GM18511 (cell line): ENCODE measurements around the gene AVP.
"Not testable (repeated sequence)": the region's sequence is repeated elsewhere in the genome, so short reads cannot be mapped to it uniquely, and the experiment has no call there.

Experiments used
- ATAC-seq: cut with Tn5 transposase; IDR thresholded peaks from one replicate; pipeline ENCODE4 v1.9.1; 2021; ENCODE audit warnings: mild to moderate bottlenecking, moderate library complexity; ENCODE audit not compliant: unreplicated experiment

The AVP gene

DNA sequence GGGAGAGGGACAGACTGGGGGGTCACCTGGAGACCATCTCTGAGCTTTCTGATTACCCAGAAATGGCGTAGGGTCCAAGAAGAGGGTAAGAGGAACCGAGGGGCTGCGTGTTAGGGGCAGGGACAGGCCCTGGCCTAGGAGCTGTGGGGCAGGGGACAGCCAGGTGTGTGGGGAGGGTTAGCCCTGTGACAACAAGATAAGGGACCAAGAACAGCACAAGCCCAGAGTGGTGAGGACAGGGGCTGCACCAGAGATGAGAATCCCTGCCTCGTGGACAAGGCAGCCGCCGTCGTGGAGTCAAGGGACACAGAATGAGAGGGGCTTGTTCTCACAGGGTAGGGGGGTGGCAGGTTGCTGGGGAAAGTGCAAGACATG lies 449 bp upstream of the AVP start:
- ATAC-seq = no peak

DNA sequence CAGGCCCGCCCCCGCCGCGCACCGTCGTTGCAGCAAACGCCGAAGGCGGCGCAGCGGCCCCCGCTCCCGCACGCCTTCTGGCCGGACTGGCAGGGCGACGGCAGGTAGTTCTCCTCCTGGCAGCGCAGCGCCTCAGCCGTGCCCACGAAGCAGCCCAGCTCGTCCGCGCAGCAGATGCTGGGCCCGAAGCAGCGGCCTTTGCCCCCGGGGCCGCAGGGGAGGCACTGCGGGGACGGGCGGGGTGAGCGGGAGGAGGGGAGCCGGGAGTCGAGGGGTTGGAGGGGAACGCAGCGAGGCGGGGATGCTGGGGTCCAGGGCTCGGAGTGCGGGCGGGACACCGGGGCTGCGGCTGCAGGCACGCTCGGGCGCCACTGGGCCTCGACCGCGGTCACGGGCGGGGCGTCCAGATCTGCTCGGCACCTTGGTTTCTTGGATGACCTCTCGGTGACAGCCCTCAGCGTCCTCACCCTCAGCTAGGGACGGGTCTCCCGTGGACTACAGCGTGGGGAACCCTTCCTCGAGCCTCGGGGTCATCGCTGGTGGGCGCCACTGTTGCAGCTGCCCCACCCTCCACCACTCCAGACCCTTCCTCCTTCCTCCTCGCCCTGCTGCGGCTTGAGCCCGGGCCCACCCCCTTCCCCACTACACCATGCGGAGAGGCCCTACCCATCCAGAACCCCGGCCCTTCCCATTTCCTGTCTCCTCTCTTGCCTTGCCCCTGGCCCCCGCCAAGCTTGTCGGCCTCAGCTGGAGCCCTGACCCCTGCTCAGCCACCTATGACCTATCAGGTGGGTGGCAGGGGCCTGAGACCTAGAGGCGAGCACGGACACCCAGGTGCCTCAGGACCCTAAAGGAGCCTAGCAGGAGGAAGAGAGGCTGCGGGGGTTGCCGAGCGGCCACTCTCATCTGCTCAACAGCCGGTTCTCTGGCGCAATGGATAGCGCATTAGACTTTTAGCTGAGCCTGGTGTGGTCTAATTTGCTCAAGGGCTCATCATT lies 1.3 kb downstream of the AVP start:
- no peak for ATAC-seq

DNA sequence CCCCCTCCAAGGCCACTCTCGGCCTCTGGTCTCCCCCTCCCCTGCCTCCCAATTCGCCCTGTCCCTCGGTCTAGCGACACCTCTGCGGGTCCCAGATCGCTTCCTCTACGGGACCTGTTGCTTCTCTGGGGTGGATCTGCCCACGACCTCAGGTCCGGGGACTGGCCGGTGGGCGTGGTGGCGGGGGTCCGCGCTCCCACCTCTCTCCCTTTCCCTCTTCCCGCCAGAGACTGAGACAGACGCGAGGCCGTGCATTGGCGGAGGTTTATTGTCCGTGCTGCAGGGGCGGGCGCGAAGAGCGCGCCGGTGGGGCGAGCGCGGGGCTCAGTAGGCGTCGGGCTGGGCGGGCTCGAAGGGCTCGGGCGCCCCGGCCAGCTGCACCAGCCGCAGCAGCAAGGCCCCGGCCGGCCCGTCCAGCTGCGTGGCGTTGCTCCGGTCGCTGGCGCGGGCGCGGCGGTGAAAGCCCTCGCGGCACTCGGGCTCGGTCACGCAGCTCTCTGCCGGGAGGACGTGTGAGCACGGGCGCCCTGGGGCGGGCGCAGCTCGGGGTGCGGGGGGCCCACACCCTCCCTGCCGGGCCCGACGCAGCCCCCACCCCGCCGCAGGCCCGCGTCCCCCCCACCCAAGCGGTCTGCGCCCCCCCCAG lies 2.1 kb downstream of the AVP start:
- no peak for ATAC-seq

- ATAC-seq = no peak
Measured at GRCh38 chr20:3081641-3082040, 2.9 kb downstream of the AVP start.

- ATAC-seq = no peak
Measured at GRCh38 chr20:3080939-3081388, 3.6 kb downstream of the AVP start.

DNA sequence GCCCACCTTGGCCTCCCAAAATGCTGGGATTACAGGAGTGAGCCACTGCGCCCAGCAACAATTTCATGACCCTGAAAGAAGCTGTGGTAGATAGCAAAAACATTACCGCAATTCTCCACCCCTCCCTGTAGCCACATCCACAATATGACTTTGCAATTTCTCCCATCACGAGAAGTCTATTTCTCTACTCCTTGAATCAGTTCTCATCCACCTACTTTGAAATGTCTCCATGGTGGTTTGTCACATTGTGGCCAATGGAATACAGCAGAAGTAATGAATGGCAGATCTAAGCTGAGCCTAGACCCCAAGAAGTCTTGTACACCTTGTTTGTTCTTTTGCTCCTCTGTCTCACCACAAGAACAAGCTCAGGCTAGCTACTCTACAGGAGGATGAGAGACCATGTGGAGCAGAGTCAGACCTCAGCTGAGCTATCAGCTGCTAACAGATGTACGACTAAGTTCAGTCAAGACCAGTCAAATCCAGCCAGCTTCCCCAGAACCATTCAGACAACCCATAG lies 6.8 kb downstream of the AVP start:
- ATAC-seq = no peak

GRCh38 chr20:3075315-3075714 lies 9.2 kb downstream of the AVP start:
- ATAC-seq = not testable (repeated sequence)

GRCh38 chr20:3074812-3075211 lies 9.7 kb downstream of the AVP start:
- ATAC-seq = no peak

DNA sequence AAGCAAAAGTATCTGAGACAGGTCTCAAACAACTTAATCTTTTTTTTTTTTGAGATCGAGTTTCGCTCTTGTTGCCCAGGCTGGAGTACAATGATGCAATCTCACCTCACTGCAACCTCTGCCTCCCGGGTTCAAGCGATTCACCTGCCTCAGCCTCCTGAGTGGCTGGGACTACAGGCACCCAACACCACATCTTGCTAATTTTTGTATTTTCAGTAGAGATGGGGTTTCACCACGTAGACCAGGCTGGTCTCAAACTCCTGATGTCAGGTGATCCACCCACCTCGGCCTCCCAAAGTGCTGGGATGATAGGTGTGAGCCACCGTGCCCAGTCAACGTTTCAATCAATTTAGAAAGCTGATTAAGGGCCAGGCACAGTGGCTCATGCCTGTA lies 11.3 kb downstream of the AVP start:
- not testable (repeated sequence) for ATAC-seq

GRCh38 chr20:3072530-3073250 lies 11.8 kb downstream of the AVP start:
- no peak for ATAC-seq

GRCh38 chr20:3071610-3072529 lies 12.7 kb downstream of the AVP start, which contains the start of gene OXT:
OXT (plus strand) TSS chr20:3071620; CDS start chr20:3071656, 36 bp downstream.
- no peak for ATAC-seq

GRCh38 chr20:3071266-3071609 lies 13.3 kb downstream of the AVP start:
- ATAC-seq = no peak

DNA sequence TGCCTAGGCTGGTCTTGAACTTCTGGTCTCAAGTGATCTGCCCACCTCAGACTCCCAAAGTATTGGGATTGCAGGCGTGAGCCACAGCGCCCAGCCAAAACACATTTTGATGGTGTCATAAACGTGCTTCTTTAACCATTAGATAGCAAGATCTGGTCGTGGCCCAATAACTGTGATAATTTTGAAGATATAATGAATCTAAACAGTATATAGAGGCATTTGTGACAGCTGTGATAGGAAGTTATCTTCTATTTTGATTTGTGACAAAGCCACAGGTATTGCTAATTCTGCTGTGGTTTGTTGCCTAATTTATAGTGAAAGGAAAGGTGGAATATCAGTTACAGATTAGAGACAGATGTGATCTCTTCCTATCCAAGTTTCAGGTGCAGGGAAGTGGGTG lies 13.8 kb downstream of the AVP start:
- ATAC-seq = no peak

- no peak for ATAC-seq
Measured at GRCh38 chr20:3068986-3069900, 15.3 kb downstream of the AVP start.

- no peak for ATAC-seq
Measured at GRCh38 chr20:3068075-3068474, 16.4 kb downstream of the AVP start.

- ATAC-seq = no peak
Measured at GRCh38 chr20:3067139-3068014, 17.1 kb downstream of the AVP start.

- not testable (repeated sequence) for ATAC-seq
Measured at GRCh38 chr20:3064119-3064518, 20.4 kb downstream of the AVP start.

GRCh38 chr20:3059489-3059888 lies 25.0 kb downstream of the AVP start:
- ATAC-seq = no peak
